Upper lobe of left lung (tissue), 6 donors: ENCODE results near the gene FMOD. TPM values are rescaled to one million over a fixed set of nuclear protein-coding genes. Genes with fewer than 3 reads are reported as not detected.

Experiments
- ATAC-seq, 2 donors: fragments of 200-7000 bp; cut with Tn5 transposase; one replicate each; pipeline ENCODE4 v1.9.1; 2022; ENCODE audit warnings: mild to moderate bottlenecking in 2 of 2, moderate library complexity in 2 of 2; ENCODE audit not compliant: low FRiP score in 2 of 2
- DNase-seq, 2 donors: peaks; one replicate each; pipeline ENCODE4 v3.0.0-alpha.2; 2019 to 2020
- H3K27ac ChIP-seq, 4 donors: fragments of 200-600 bp; sonication (generic); one replicate each; pipeline ENCODE4 v1.5.1; 2016 to 2019
- H3K27me3 ChIP-seq, 4 donors: fragments of 200-600 bp; sonication (generic); one replicate each; pipeline ENCODE4 v1.5.1; 2017 to 2019
- H3K36me3 ChIP-seq, 4 donors: fragments of 200-600 bp; sonication (generic); one replicate each; pipeline ENCODE4 v1.5.1; 2016 to 2019
- H3K4me1 ChIP-seq, 4 donors: fragments of 200-600 bp; sonication (generic); one replicate each; pipeline ENCODE4 v1.5.1; 2018 to 2019
- H3K4me3 ChIP-seq, 4 donors: fragments of 200-600 bp; sonication (generic); one replicate each; pipeline ENCODE4 v1.5.1; 2017 to 2019; ENCODE audit warnings: mild to moderate bottlenecking in 2 of 4, moderate library complexity in 1 of 4
- H3K9me3 ChIP-seq, 4 donors: fragments of 200-600 bp; sonication (generic); one replicate each; pipeline ENCODE4 v1.5.1; 2018 to 2019
- EP300 ChIP-seq, 4 donors: sonication (generic); formaldehyde crosslinking; IDR thresholded peaks; one replicate each; pipeline ENCODE4 v1.5.1; 2017; ENCODE audit warnings: antibody characterized with exemption in 4 of 4, control low read depth in 2 of 4
- POLR2A ChIP-seq, 4 donors: fragments of 450-650 bp; IDR thresholded peaks; one replicate each; pipeline ENCODE4 v1.5.1; 2016 to 2017; ENCODE audit warnings: antibody characterized with exemption in 4 of 4, mild to moderate bottlenecking in 2 of 4
- POLR2AphosphoS5 ChIP-seq, 2 donors: sonication (generic); formaldehyde crosslinking; IDR thresholded peaks; one replicate each; pipeline ENCODE4 v1.5.1; 2017; ENCODE audit warnings: antibody characterized with exemption in 2 of 2
- WGBS, 2 donors: methylation state at CpG; one replicate each; pipeline ENCODE4 v1.1.5; 2017 to 2018; 5-methylcytosine and 5-hydroxymethylcytosine counted together
- small RNA-seq, 4 donors: library from RNA; depleted of rRNA; stranded (forward); fragments of <200 nt; gene quantifications; one replicate each; pipeline ENCODE3, GENCODE V24; 2016
- total RNA-seq, 6 donors: library from RNA; depleted of rRNA in 4 of 6; stranded (reverse); fragments of >200 nt in 4 of 6; gene quantifications; one replicate each; pipeline versions ENCODE4 v1.1.0 to v1.2.1, GENCODE V29; 2016 to 2021
- TF ChIP-seq, protein P1 (sequence below), 6 experiments: fragments of 450-650 bp in 4 of 6; fragments of 200-600 bp in 2 of 6; sonication (generic) in 2 of 6; IDR thresholded peaks; one replicate each; pipeline ENCODE4 v1.5.1; 2016 to 2019; ENCODE audit warnings: antibody characterized with exemption in 6 of 6
- donor health status: DM: no; HTN: no; CAD: no; lungs with moderate emphysema.
- donor health status: DM: no; HTN: yes; CAD: no; lungs with severe emphysema.

Gene FMOD
- total RNA-seq, 6 donors from 2014 or later: 12.5 to 46.7 (median 25.4) TPM

DNA sequence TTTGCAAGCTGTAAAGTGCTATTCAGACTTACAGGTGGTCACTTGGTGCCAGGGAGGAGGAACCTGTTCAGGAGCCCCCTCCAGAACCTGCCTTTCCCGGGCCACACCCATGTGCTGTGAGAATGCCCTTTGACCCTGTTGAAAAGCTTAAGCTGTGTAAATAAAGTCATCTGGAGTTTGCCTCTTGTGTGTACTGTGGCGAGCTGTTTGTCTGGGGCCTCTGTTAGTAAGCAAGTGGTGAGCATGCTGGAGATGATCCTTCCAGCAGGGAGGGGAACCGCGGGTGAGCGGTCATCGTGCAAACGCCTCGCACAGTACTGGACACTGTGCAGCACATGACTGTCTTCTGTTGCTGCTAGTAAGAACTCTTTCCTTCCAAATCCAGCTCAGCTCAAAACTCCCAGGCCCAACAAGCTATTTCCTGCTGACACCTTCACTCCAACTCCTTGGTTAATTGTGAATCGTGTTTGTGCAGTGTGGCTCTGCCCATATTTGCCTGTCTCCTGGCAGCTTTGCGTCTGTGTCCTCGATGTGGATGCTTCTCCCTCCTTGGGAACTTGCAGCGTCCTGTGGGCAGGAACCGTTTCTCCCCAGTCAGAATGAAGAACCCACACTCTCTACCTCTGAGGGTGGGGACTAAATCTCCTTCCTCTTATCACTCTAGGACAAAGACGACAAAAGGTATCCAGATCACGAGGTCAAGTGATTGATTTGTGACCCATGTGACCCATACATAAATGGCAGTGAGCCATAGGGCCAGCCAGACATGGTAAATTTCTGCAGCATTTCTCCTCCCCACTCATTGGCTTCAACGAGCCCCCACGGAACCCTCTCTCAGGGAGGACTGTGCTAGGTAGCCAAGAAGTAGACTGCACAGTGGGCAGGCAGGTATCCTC lies 59.5 kb downstream of the FMOD start:
- peak; percentile 41 to 53 for DNase-seq
- Histone ChIP-seq H3K9me3 (no peaks in the 10 kb centered on the region), H3K36me3 (no peaks in the 10 kb centered on the region), H3K27ac (peak overlapping the region; percentile 93 to 97 (median 94)), H3K4me1 (peaks cover 49 to 52% (median 49%) of the 10 kb centered on the region in 4 donors), H3K4me3 (no peak overlapping the region), H3K27me3 (no peaks in the 10 kb centered on the region)
- 73 to 77% methylated on average over 15 to 17 of the region's 17 CpGs for WGBS, 2 donors
- TF ChIP-seq, protein P1, sequence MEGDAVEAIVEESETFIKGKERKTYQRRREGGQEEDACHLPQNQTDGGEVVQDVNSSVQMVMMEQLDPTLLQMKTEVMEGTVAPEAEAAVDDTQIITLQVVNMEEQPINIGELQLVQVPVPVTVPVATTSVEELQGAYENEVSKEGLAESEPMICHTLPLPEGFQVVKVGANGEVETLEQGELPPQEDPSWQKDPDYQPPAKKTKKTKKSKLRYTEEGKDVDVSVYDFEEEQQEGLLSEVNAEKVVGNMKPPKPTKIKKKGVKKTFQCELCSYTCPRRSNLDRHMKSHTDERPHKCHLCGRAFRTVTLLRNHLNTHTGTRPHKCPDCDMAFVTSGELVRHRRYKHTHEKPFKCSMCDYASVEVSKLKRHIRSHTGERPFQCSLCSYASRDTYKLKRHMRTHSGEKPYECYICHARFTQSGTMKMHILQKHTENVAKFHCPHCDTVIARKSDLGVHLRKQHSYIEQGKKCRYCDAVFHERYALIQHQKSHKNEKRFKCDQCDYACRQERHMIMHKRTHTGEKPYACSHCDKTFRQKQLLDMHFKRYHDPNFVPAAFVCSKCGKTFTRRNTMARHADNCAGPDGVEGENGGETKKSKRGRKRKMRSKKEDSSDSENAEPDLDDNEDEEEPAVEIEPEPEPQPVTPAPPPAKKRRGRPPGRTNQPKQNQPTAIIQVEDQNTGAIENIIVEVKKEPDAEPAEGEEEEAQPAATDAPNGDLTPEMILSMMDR (IDR thresholded peaks at IDR 0.05): no peak
- TF ChIP-seq POLR2A (IDR thresholded peaks at IDR 0.05) (no peak), EP300 (IDR thresholded peaks at IDR 0.05) (no peak), POLR2AphosphoS5 (IDR thresholded peaks at IDR 0.05) (peak; percentile 33 to 62)
- ATAC-seq: peak in 1 of 2 donors; percentile 19

Small RNAs within 50 kb of the gene (small RNA-seq; reads per million reads assigned to genes)
- gene AL359837.1 (0 reads per million in 4 donors), gene RNU6-487P (0 reads per million in 4 donors)

Other genes with a start within 250 kb of the FMOD start
- 1 to 10 TPM in 4 of 6 donors, under 1 TPM in 2; 0.20 to 5.4 (median 3.1) TPM for gene ADORA1, start 223.4 kb downstream of the FMOD start, total RNA-seq
- gene MYBPH, start 175.3 kb downstream of the FMOD start, total RNA-seq: under 1 TPM in 3 of 6 donors, not detected in 3; 0.13 to 0.39 (median 0.15) TPM
- 10 to 100 TPM; 12.3 to 68.4 (median 52.4) TPM for gene CHI3L1, start 164.4 kb downstream of the FMOD start, total RNA-seq
- gene CHIT1, start 121.4 kb downstream of the FMOD start, total RNA-seq: 10 to 100 TPM in 2 of 6 donors, 1 to 10 TPM in 4; 2.0 to 97.4 (median 3.7) TPM
- 100 to 1,000 TPM in 3 of 6 donors, 10 to 100 TPM in 3; 59.1 to 178 (median 104) TPM for gene BTG2, start 45.6 kb downstream of the FMOD start, total RNA-seq
- gene PRELP, start 124.7 kb upstream of the FMOD start, total RNA-seq: 100 to 1,000 TPM in 1 of 6 donors, 10 to 100 TPM in 5; 30.4 to 104 (median 47.3) TPM
- gene OPTC, start 143.0 kb upstream of the FMOD start, total RNA-seq: not detected